Bone marrow (tissue), 2 donors: ENCODE measurements around the gene SLC38A6.
A peak's percentile ranks its signal among the peaks of the same experiment; 100 is the strongest.

Experiments used
- DNase-seq, 2 donors: peaks; one replicate each; lab custom pipeline; 2025; lab: John Stamatoyannopoulos, UW

The SLC38A6 gene

DNA sequence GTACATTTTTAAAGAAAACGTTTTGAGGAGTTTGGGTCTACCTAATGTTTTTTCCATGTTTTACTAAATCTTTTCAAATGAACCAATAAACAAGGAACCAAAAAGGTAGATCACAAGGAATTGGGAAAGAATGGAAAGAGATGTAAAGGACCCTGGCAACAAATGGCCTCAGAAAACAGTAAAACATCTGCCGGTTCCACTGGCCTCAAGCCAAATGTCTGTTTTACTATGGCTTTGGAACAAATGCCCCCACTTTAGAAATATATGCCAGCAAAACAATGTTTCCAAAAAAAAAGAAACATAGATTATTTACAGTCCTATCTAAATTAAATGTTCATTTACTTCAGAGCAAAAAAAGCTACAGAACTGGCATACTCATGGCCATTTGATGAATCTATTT lies 3.2 kb upstream of the SLC38A6 start:
- DNase-seq = no peak

DNA sequence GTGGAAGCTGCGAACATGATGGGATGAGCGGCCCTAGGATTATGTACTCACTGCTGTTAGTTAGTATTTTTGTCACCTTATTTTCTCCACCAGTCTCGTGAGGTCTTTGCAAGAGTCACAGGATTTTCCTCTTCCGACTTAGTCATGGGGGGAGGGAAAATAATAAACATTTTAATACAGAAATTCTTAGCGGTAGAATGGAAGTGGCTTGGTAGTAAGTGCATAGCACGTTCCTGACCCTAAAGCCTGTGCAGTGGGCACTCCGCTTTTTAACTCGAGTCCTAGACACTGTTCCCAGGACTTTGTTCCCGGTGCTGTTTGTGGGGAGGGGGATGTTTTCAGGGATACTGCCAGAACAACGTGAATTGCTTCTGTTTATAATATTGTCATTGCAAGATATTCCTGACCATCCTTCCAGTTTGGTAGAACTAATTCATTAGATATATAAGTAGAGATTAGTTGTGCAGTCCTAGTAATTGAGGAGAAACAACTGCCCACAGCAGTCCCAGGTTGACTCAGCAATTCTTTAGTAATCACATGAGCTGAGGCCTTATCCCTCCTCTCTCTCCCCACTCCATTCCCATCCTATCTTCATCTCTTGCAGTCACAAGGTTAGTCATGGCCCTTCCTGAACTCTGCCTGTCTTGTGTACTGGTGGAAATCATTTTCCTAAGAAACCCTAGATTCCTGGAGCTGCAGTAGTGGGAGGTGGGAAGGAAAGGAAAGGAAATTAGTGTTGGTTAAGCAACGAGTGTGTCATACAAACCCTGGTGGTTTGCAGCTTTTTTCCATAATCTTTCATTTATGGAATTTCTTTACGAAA lies 799 bp downstream of the SLC38A6 start:
- DNase-seq = no peak

DNA sequence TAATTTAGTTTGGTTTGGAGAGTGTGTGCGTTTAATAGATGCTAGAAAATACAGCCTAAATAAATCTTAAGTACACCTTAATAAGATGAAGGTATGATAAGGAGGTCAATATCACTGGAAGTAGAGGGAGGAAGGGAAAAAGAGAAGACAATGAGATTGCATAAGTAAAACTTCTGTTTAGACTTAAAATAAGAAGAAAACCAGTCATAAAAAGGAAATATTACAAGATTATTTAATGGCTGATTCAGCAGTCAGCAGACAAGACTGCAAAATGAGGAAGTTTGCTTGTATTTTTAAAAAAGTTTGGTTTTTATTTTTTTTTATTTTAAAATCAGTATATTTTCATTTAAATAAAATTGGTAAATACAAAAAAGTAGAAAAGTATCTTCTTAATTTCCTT lies 3.2 kb downstream of the SLC38A6 start:
- no peak for DNase-seq

DNA sequence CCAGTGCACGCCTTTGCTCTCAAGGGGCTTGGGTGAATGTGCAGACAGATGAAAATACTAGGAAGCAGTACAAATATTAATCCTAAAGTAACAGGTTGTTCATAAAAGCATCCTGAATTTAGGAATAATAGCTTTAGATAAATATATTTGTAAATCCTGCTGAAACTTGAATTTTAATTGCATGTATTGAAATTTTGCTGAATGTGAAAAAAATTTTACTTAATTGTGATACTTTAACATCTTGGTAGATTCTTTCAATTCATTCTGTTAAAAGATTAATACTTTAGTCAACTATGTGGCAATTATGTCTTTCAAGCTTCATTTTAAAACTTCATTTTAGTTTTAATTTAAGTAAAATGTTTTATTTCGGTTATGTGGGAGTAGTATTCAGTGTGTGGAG lies 5.5 kb downstream of the SLC38A6 start:
- DNase-seq = no peak

DNA sequence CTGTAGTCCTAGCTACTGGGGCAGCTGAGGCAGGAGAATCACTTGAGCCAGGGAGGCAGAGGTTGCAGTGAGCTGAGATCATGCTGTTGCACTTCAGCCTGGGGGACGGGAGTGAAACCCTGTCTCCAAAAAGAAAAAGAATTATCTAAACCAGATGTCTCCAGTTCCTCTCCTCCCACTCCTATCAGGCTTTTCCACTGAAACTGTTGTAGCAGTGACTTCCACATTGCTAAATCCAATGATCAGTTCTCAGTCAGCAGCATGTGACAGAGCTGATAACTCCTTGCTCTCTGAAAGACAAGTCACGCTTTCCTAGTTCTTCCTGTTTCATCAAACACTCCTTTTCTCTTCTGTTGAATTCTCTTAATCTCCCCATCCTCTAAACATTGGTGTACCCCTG lies 8.6 kb downstream of the SLC38A6 start:
- no peak for DNase-seq

DNA sequence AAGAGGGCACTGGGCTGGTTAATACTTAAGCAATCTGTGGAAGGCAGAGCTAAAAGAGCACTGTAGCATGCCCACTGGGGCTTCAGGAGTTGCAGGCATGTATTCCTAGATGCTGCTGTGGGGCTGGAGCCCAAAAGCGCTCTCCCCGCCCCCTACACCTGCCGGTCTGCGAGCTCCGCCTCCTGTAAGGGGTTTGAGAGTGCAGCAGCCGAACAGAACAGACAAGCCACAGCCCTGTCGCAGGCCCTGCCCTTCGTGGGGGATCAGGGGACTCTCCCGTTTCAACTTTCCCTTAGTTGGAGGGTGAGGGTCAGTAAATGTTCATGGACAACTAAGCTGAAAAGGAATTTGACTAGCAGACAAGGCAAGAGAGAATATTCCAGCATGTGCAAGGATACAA lies 17.6 kb downstream of the SLC38A6 start:
- no peak for DNase-seq

DNA sequence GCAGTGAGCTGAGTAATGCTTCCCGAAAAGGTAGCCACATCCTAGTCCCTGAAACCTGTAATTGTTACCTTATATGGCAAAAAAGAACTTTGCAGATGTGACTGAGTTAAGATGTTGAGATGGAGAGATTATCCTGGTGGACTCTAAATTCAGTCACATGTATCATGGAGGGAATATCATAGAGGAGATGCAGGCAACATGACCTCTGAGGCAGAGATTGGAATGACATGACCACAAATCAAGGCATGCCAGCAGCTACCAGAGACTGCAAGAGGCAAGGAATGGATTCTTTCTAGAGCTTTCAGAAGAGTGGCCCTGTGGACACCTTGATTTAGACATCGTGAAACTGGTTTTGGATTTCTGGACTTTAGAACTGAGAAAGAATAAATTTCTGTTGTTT lies 18.5 kb downstream of the SLC38A6 start:
- no peak for DNase-seq

DNA sequence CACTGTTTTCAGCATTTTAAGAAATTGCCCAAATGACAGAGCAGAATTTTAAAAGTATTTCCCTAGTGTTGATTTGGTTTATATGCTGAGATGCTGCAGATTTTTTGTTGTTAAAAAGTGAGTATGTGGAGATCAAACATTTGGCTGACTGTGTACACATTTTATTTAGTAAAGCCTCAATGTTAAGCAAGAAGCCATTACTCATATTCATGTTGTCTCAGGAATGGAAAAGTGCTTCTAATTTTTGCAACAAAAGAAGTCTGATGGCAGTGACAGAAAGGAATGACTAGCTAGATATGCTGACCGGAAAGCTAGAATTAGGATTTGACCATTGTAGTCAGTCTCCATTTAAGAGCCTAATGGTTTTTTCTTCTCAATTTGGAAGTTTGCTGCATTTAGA lies 22.5 kb downstream of the SLC38A6 start:
- no peak for DNase-seq

DNA sequence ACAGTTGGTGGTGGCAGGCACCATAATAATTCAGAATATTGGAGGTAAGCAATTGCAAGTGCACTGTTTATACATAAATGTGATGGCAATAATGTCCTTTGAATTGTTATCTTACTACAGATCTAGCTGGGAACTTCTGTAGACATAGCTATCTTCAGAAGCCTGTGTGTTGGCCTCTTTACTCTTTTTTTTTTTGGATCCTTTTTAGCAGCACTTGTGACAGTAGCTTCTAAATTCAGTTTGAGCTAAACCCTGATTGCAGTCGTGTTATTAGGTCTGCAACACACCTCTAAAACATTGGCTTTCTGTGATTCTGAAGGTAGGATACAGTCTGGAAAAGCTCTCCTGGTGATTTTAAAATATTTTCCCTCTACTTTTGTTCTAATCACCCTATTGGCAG lies 38.5 kb downstream of the SLC38A6 start:
- no peak for DNase-seq

DNA sequence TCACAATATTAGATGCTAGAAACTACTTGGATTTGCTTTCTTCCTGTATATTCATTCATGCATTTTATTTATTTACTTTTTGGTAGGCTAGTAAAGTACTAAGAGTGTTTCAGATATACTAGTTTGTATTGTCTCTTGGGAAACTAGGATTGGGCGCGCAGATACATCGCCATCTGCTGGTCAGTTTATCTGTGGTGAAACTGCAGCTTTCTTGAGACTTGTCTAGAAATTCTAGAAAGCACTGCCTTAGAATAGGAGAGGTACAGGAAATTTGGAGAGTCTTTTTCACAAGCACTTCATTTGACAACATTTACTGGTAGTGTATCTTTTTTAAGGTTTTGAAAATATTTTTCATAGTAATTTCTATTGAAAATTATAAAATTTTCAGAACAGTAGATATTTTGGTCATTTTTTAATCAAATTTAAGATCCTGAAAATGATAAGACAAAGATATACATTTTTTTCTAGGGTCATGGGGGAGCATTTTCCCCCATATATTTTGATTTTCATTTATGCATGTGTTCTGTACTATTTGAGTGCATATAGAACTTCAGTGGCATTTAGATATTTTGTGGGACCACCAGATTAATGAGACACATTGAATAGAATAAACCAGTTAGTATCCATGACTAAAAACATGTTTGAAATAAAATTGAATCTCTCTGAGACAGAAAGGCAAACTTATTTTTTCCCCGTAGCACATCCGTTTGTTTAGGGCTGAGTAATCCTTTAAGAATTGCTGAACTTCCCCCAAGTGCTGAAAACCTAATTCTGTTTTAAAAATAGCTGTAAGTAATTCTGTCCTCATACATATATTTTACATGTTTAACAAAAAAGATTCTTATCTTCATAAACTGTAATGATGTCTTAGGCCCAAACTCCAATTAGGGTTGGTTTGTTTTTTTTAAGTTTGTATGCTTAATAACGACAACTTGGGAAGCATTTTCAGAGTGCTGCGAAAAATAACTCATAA lies 44.5 kb downstream of the SLC38A6 start:
- peak in 1 of 2 donors; percentile 33 for DNase-seq

DNA sequence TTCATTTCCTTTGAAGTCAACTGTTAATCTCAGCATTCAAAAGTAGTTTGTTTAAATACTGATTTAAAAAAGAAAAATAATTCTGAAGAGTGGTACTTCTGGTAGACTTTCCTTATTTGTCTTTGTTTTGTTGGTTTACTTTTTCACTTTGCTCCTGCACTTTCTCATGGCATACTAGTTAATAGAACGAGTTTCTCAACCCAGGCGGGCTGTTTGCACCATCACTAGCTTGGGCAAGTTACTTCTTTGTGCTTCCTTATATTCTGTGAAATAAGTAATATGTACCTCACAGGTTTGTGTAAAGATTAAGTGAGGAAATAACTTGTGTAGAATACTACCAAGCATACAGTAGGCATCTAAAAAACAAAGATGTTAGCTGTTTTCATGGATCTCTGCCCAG lies 45.5 kb downstream of the SLC38A6 start:
- no peak for DNase-seq

DNA sequence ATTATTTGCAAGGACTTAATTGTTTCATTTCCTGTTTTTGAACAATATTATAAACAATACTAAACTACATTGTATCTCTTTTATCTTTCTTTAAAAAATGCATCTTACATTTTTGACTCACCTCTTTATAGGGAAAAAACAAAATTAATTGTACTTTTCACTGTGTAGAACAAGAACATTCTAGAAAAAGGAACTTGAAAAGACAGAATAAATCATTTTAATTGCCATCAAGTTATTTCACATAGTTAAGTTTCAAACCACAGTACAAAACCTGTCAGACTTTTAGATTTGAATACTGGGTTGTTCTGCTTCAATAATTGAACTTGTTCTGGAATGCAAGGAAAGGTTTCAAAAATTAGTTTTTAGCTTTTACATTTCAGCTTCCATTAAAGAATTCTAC lies 50.0 kb downstream of the SLC38A6 start:
- DNase-seq = no peak

DNA sequence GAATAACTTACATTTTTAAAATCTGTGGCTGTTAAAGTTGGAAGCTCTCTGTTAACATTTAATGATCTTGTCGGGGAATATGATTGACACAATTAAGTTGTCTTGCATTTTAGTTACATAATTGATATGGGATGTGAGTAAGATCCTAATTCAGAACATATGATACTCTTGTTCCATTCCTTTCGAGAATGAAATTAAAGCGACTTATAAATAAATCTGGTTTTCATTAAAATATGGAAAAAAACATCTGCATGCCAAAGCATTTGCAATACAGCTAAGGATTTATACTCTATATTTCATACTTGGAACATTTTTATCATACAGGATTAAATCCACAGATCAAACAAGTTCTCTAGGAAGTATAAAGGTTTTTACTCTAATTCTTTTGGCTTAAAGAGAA lies 52.0 kb downstream of the SLC38A6 start:
- DNase-seq = no peak

DNA sequence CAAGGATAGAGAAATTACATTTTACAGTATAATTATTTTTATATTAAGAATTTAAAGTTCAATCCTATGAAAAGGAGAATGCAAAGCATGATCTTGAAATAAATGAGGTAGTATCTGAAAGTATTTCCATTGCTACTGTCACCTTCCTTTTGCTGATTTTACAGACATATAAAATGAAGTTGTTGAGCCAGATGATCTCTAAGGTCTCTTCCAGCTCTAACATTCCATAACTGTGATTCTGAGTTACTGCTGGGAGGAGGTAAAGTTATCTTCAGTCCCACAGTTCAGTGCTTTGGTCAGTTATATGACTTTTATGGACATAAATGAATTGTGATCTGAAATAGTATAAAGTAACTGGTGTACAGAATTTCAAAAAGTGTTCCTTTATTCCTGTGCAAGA lies 52.8 kb downstream of the SLC38A6 start:
- no peak for DNase-seq

DNA sequence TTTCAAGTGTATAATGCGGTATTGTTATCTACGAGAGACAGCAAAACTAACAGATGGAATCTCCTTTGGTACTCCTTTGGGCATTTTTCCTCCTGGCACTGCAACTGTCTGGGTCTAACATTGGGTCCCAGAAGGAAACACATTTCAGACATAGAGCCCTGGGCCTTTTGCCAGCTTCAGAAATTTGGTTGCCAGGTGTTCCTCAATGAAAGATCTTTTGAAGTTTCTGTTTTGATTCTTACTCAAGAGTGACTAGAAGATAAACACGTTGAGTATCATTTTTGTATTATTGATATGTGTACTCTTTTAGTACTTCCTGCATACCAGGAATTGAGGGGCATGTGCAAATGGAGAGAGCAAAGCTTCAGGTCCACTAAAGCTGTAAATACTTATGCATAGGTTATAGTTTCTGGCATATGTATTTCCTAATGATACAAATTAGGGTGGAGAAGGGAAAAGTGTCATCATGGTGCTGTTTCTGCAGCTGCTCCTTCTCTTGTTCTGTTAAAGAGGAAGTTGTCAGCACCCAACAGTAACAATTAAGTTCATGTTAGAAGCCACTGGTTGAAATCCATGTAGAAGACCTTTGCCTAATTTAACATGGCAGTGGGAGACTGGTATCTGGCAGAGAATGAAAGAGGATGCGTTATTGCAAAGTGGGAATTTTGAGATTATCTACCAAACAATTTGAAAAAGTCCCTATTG lies 53.5 kb downstream of the SLC38A6 start:
- DNase-seq = peak in 1 of 2 donors; percentile 12

DNA sequence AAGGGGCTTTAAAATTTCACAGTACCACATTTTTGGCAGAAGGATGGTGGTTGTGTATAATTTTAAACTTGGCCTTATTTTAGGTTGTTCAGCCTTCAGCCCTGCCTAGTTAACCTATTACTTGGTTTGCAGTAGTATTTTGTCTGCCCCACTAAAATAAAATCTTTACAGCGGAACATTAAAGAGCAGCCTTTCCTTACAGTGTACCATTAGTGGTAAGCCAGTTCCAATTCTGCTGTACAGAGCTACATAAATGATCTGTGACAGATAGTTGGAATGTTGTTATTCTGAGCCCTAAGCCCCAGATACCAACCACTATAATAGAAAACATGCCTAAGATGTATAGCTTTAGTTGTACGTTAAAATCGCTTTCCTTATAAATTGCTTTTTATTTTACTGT lies 56.2 kb downstream of the SLC38A6 start:
- DNase-seq = no peak

DNA sequence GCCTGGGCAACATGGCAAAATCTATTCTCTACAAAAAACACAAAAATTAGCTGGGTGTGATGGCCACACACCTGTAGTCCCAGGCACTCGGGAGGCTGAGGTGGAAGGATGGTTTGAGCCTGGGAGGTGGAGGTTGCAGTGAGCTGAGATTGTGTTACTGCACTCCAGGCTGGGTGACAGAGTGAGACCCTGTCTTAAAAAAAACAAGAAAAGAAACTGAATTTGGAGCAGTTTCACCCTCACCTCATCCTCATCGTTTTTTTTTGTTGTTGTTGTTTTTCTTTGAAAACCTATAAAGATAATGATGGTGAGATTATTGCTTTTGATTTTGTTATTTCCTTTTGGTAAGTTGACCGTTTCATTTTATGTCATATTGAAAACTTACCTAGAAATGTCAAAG lies 60.7 kb downstream of the SLC38A6 start:
- DNase-seq = no peak

DNA sequence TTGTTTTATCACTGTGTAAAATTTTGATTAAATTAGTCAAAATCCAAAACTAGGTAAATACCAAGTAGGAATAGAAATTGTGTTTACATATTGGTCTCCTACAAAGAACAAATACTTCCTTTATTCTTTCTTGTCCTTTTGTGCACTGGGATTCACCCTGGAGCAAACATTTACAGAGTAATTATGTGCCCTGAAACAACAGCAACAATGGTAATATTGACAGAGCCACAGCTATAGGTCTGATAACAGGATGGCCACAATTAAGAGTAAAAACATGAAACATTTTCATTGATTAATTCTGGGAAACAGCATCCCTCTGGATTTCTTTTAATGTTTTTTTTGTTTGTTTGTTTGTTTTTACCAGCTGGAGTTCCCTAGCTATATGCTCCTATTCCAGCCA lies 61.2 kb downstream of the SLC38A6 start:
- DNase-seq = no peak

DNA sequence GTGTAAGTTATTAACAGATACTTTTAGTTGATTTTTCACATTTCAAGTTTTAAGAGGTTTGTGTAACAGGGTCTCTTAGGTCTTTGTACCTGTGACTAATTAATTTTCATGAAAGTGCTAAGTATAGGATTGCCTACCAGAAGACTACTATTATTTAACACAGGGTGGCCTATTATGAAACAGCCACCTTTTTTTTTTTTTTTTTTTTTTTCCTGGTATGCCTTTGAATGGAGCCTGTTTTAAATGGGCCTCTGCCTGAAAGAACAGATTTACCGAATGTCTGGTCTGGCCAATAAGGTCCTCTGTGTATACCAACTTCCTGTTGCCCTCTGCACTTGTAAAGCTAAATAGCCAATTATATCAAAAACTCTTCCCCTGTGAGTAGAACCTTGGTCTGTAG lies 62.5 kb downstream of the SLC38A6 start:
- DNase-seq = no peak

DNA sequence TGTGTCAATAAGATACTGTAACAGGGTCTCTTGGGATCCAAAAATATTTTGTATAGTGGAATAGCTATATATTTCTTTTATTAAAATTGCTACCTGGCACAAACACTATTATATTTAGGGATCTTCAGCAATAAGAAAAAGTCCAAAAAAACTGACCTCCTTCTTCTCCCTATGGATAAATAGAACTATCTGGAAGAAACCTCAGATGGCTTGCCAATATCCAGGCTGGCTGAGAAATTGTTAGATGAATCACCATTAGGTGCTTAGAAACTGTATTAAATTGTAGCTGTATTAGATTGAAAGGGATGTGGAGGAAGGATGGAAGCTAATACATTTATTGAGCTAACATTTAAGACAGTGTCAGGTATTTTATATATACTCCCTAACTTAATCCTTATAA lies 66.0 kb downstream of the SLC38A6 start:
- no peak for DNase-seq

DNA sequence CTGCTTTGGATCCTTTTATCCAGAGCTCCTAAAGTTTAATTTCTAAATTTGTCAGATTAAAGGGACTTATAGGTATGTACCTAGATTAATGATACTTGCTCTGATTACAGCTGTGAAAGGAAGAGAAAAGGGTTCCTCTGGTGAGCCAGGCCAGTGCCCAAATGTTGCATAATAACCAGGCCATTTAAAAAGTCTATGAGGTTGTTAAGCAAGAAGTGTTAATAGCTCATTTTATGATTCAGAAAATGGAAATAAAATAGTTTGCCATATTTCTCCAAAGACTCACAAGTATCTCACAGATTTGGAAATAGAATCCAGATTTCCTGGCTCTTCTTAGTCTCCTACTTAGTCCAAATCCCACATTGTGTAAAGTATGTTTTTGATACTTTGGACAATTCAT lies 67.6 kb downstream of the SLC38A6 start:
- DNase-seq = no peak

DNA sequence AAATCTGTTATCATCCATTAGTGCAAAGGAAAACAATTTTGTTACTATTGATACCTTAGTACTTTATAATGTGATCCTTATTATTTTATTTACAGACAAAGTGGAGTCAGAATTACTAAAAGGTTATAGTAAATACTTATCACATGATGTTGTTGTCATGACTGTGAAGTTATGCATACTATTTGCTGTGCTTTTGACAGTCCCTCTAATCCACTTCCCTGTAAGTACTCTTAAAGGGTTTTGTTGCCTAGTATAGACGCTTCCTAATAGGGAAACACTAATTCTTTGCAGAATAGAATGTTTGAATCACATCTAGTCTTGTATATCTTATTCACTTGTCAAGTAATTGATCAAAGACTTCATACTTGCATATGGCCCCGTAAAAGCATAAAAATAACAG lies 69.4 kb downstream of the SLC38A6 start:
- no peak for DNase-seq

DNA sequence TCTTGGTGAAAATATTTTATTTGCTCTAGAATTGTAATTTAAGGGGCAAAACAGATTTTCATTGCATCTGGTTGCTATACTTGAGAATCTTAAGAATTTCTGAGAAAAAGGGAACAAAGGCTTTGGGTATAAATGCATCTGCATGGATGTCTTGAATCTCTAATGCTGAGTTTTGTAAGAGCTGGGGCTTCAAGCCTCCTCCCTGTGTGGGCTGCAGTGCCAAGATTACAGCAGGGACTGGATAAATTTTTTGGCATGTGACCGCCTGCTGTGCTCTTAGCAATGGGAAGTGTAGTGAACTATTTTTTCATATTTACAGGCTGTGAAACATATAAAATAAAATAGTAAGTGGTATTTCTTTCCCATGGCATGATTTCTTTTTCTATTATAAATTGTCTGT lies 70.0 kb downstream of the SLC38A6 start:
- DNase-seq = no peak
